HCT116 (cell line): Measurements from ENCODE around the gene GSTT4. TPM values are rescaled to one million over a fixed set of nuclear protein-coding genes. Genes with fewer than 3 reads are reported as not detected.

ENCODE experiments used
- ATAC-seq: fragments of 200-7000 bp; cut with Tn5 transposase; 2 replicates; pipeline ENCODE4 v1.9.1; 2020; ENCODE audit warnings: mild to moderate bottlenecking, moderate library complexity
- BruUV-seq: library from RNA; stranded (reverse); fragments of 400-500 nt; replicated peaks from 2 replicates; lab custom pipeline; 2021; lab: Mats Ljungman, UMichigan
- CTCF ChIA-PET: fragments of 300-600 bp; sonication (Branson Sonifier 250); formaldehyde crosslinking; loops from one replicate; lab custom pipeline; 2021; ENCODE audit warnings: antibody characterized with exemption; lab: Charles Lee
- POLR2A ChIA-PET: fragments of 300-600, 350-600 bp; sonication (Branson Sonifier 250); formaldehyde crosslinking; loops from one replicate; lab custom pipeline; 2021; ENCODE audit warnings: antibody characterized with exemption; lab: Charles Lee
- RAD21 ChIA-PET, 2 experiments: fragments of 300-600 bp; sonication (Branson Sonifier 250); formaldehyde crosslinking; loops; one replicate each; lab custom pipeline; 2023; ENCODE audit warnings: low total read pairs in 2 of 2; ENCODE audit not compliant: uncharacterized antibody in 2 of 2, unreplicated experiment in 2 of 2, low non-redundant PET in 1 of 2; lab: Charles Lee
- DNase-seq: peaks from one replicate; pipeline ENCODE4 v3.0.0-alpha.2; 2010; ENCODE audit warnings: low read depth, low spot score
- H2AFZ ChIP-seq: fragments of 200-600 bp; shearing (Covaris generic), sonication (generic); 2 replicates; pipeline ENCODE4 v1.6.1; 2017; ENCODE audit warnings: low read depth, mixed run types, mixed read lengths, antibody characterized with exemption, low read length; ENCODE audit not compliant: poor library complexity, severe bottlenecking
- H3K27ac ChIP-seq: 2 replicates; pipeline ENCODE4 v1.5.1; 2012; ENCODE audit warnings: low read depth, low read length
- H3K27me3 ChIP-seq: fragments of 200-600 bp; sonication (generic); 2 replicates; pipeline ENCODE4 v1.6.1; 2016; ENCODE audit warnings: mixed run types, low read length, mixed read lengths; ENCODE audit not compliant: insufficient read depth
- H3K36me3 ChIP-seq, 2 experiments: fragments of 200-500 bp in 1 of 2; fragments of 200-600 bp in 1 of 2; sonication (Bioruptor generic) in 1 of 2; sonication (generic) in 1 of 2; 2 replicates each; pipeline versions ENCODE4 v1.5.1 to v1.6.1; 2014 to 2016; ENCODE audit warnings: low read length in 2 of 2, inconsistent platforms in 1 of 2, mixed read lengths in 1 of 2, mixed run types in 1 of 2; ENCODE audit not compliant: insufficient read depth in 2 of 2, control insufficient read depth in 1 of 2
- H3K4me1 ChIP-seq, 2 experiments: fragments of 200-600 bp in 1 of 2; sonication (generic) in 1 of 2; 2 replicates each; pipeline versions ENCODE4 v1.5.1 to v1.6.1; 2012 to 2017; ENCODE audit warnings: low read length in 2 of 2, inconsistent platforms in 1 of 2, mild to moderate bottlenecking in 1 of 2, mixed read lengths in 1 of 2, mixed run types in 1 of 2, moderate library complexity in 1 of 2; ENCODE audit not compliant: insufficient read depth in 2 of 2, control insufficient read depth in 1 of 2
- H3K4me2 ChIP-seq: fragments of 200-600 bp; sonication (generic); 2 replicates; pipeline ENCODE4 v1.6.1; 2017; ENCODE audit warnings: mixed run types, low read length, mixed read lengths
- H3K4me3 ChIP-seq, 2 experiments: fragments of 200-600 bp in 1 of 2; sonication (generic) in 1 of 2; replicated peaks in 1 of 2; 2 replicates each; pipeline ENCODE4 v1.5.1; 2011 to 2016; ENCODE audit warnings: low read length in 2 of 2, control low read depth in 1 of 2, low read depth in 1 of 2, mild to moderate bottlenecking in 1 of 2, mixed read lengths in 1 of 2, mixed run types in 1 of 2
- H3K79me2 ChIP-seq: fragments of 200-600 bp; sonication (generic); 2 replicates; pipeline ENCODE4 v1.6.1; 2017; ENCODE audit warnings: mild to moderate bottlenecking, mixed run types, low read length, moderate library complexity, mixed read lengths; ENCODE audit not compliant: insufficient read depth
- H3K9ac ChIP-seq: fragments of 200-600 bp; sonication (generic); 2 replicates; pipeline ENCODE4 v1.6.1; 2016; ENCODE audit warnings: low read length, mixed read lengths
- H3K9me2 ChIP-seq: fragments of 200-600 bp; sonication (generic), shearing (Covaris generic); 2 replicates; pipeline ENCODE4 v1.6.1; 2017; ENCODE audit warnings: mixed run types, mild to moderate bottlenecking, moderate library complexity; ENCODE audit not compliant: insufficient read depth
- H3K9me3 ChIP-seq, 2 experiments: fragments of 200-500 bp in 1 of 2; fragments of 200-600 bp in 1 of 2; sonication (Bioruptor generic) in 1 of 2; sonication (generic) in 1 of 2; 2 replicates each; pipeline ENCODE4 v1.6.1; 2014 to 2017; ENCODE audit warnings: low read length in 2 of 2, mixed read lengths in 2 of 2, inconsistent platforms in 1 of 2, low read depth in 1 of 2, mild to moderate bottlenecking in 1 of 2, mixed run types in 1 of 2, moderate library complexity in 1 of 2; ENCODE audit not compliant: control insufficient read depth in 1 of 2, insufficient read depth in 1 of 2
- H4K20me1 ChIP-seq: fragments of 200-600 bp; sonication (generic), shearing (Covaris generic); 2 replicates; pipeline ENCODE4 v1.6.1; 2017; ENCODE audit warnings: mixed run types, mild to moderate bottlenecking, moderate library complexity; ENCODE audit not compliant: insufficient read depth
- CEBPB ChIP-seq: IDR thresholded peaks from 2 replicates; pipeline ENCODE4 v1.6.1; 2012; ENCODE audit warnings: low read depth
- EGR1 ChIP-seq: IDR thresholded peaks from 2 replicates; pipeline ENCODE4 v1.6.1; 2012; ENCODE audit warnings: low read depth
- ELF1 ChIP-seq: IDR thresholded peaks from 2 replicates; pipeline ENCODE4 v1.6.1; 2012; ENCODE audit warnings: low read depth, borderline replicate concordance
- EZH2phosphoT487 ChIP-seq: fragments of 200-600 bp; IDR thresholded peaks from 2 replicates; pipeline ENCODE4 v1.6.1; 2018; ENCODE audit warnings: antibody characterized with exemption, borderline replicate concordance
- POLR2A ChIP-seq: IDR thresholded peaks from 2 replicates; pipeline ENCODE4 v1.7.0; 2011; ENCODE audit warnings: borderline replicate concordance; ENCODE audit not compliant: insufficient read depth, insufficient read length; ENCODE audit errors: extremely low read depth
- POLR2AphosphoS5 ChIP-seq: IDR thresholded peaks from 2 replicates; pipeline ENCODE4 v1.6.1; 2011; ENCODE audit warnings: mild to moderate bottlenecking, low read depth, low read length, moderate library complexity
- RAD21 ChIP-seq: IDR thresholded peaks from 2 replicates; pipeline ENCODE4 v1.6.1; 2012; ENCODE audit warnings: low read depth, mild to moderate bottlenecking
- SIN3A ChIP-seq: IDR thresholded peaks from 2 replicates; pipeline ENCODE4 v1.6.1; 2012; ENCODE audit warnings: low read depth
- SP1 ChIP-seq: IDR thresholded peaks from 2 replicates; pipeline ENCODE4 v1.6.1; 2012; ENCODE audit warnings: low read depth
- SRF ChIP-seq: IDR thresholded peaks from 2 replicates; pipeline ENCODE4 v1.6.1; 2012; ENCODE audit warnings: low read depth
- TCF7L2 ChIP-seq: IDR thresholded peaks from 2 replicates; pipeline ENCODE4 v1.7.0; 2011; ENCODE audit warnings: borderline replicate concordance, inconsistent platforms; ENCODE audit not compliant: insufficient read depth, insufficient read length; ENCODE audit errors: extremely low read depth
- ZNF274 ChIP-seq: fragments of 200-500 bp; sonication (Bioruptor generic); IDR thresholded peaks from 2 replicates; pipeline ENCODE4 v1.6.1; 2014; ENCODE audit warnings: mild to moderate bottlenecking, low read depth, low read length, inconsistent platforms
- intact Hi-C: fragments of 100-400 bp; cut with micrococcal nuclease; formaldehyde crosslinking; loops from 2 replicates; pipeline ENCODE4 v1.10.0; 2022
- total RNA-seq: library from RNA; stranded (reverse); gene quantifications from one replicate; pipeline ENCODE4 v1.2.1, GENCODE V29; 2021; ENCODE audit not compliant: unreplicated experiment
- TF ChIP-seq, protein P1 (sequence below): IDR thresholded peaks from 2 replicates; pipeline ENCODE4 v1.6.1; 2012
- TF ChIP-seq, protein P2 (sequence below): IDR thresholded peaks from 2 replicates; pipeline ENCODE4 v1.6.1; 2011; ENCODE audit warnings: mild to moderate bottlenecking, low read length, moderate library complexity; ENCODE audit not compliant: insufficient replicate concordance; ENCODE audit errors: extremely low read depth

GSTT4 gene
- total RNA-seq, 1 experiment from 2014 or later: not detected

DNA sequence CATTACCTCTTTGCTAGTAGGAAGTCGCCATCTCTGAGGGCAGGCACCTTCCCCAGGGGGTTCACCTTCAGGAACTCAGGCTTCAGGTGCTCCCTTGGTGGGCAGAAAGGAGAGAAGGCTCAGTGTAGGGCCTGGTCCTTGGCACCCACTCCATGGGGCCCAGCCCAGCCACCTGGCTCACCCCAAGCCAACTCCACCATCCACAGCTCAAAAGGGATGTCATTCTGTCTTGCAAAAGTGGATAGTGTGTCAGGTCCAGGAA, 2.7 kb upstream of the GSTT4 start:
- intact Hi-C loops: loop anchor here (5.0 kb wide), 1 partner anchor 761 kb away; no protein-coding TSS in a partner anchor
- Histone ChIP-seq H3K27me3 (no peaks in the 10 kb centered on the region), H3K9ac (no peak overlapping the region), H3K4me3 (no peak overlapping the region), H3K36me3 (no peaks in the 10 kb centered on the region), H3K79me2 (peaks cover 16% of the 10 kb centered on the region), H3K9me3 (no peaks in the 10 kb centered on the region; a peak in 1 of 4 replicates), H2AFZ (no peak overlapping the region), H3K9me2 (no peaks in the 10 kb centered on the region), H3K4me2 (no peak overlapping the region), H4K20me1 (no peaks in the 10 kb centered on the region), H3K27ac (no peak overlapping the region), H3K4me1 (peaks cover 6 to 8% of the 10 kb centered on the region in 2 experiments; a peak in 3 of 4 replicates)
- ATAC-seq (no peak), DNase-seq (no peak)
- no TSS peak for BruUV-seq
- CTCF ChIA-PET: no interaction called here
- RAD21 ChIA-PET: no interaction called here
- TF ChIP-seq TCF7L2 (no peak), EZH2phosphoT487 (no peak), ELF1 (no peak), RAD21 (no peak), POLR2A (no peak), SP1 (no peak), SIN3A (no peak), ZNF274 (no peak), SRF (no peak), CEBPB (no peak), POLR2AphosphoS5 (no peak), EGR1 (no peak)
- TF ChIP-seq, protein P1, sequence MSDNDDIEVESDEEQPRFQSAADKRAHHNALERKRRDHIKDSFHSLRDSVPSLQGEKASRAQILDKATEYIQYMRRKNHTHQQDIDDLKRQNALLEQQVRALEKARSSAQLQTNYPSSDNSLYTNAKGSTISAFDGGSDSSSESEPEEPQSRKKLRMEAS: no peak
- TF ChIP-seq, protein P2, sequence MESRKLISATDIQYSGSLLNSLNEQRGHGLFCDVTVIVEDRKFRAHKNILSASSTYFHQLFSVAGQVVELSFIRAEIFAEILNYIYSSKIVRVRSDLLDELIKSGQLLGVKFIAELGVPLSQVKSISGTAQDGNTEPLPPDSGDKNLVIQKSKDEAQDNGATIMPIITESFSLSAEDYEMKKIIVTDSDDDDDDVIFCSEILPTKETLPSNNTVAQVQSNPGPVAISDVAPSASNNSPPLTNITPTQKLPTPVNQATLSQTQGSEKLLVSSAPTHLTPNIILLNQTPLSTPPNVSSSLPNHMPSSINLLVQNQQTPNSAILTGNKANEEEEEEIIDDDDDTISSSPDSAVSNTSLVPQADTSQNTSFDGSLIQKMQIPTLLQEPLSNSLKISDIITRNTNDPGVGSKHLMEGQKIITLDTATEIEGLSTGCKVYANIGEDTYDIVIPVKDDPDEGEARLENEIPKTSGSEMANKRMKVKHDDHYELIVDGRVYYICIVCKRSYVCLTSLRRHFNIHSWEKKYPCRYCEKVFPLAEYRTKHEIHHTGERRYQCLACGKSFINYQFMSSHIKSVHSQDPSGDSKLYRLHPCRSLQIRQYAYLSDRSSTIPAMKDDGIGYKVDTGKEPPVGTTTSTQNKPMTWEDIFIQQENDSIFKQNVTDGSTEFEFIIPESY: no peak
- POLR2A ChIA-PET: no interaction called here
